CD4-positive, alpha-beta T cell (primary cell): ENCODE results near the gene CAMTA1. TPM values are rescaled to one million over a fixed set of nuclear protein-coding genes. Genes with fewer than 3 reads are reported as not detected.

Experiments
- ATAC-seq: fragments of 200-7000 bp; cut with Tn5 transposase; one replicate; pipeline ENCODE4 v1.10.0; 2022; ENCODE audit warnings: mild to moderate bottlenecking; ENCODE audit not compliant: poor library complexity
- CTCF ChIA-PET: fragments of 350-600 bp; sonication (Branson Sonifier 250); formaldehyde crosslinking; loops from one replicate; lab custom pipeline; 2021; ENCODE audit warnings: antibody characterized with exemption, inconsistent platforms; lab: Charles Lee
- POLR2A ChIA-PET: fragments of 350-600 bp; sonication (Branson Sonifier 250); formaldehyde crosslinking; loops from one replicate; lab custom pipeline; 2021; ENCODE audit warnings: antibody characterized with exemption, inconsistent platforms; lab: Charles Lee
- DNase-seq, 14 experiments: peaks; one replicate each; pipeline ENCODE4 v3.0.0-alpha.2; 2013 to 2020; ENCODE audit warnings: mixed read lengths in 2 of 14
- H3K27ac ChIP-seq, 2 donors: one replicate each; pipeline versions ENCODE4 v1.5.1 to v1.7.0; 2013; ENCODE audit warnings: low read length in 2 of 2, low read depth in 1 of 2, mild to moderate bottlenecking in 1 of 2
- H3K27me3 ChIP-seq, 2 experiments: 1 replicate in 1 of 2; 2 replicates in 1 of 2; pipeline versions ENCODE4 v1.6.1 to v1.7.0; 2013; ENCODE audit warnings: low read length in 2 of 2, control low read depth in 1 of 2, mild to moderate bottlenecking in 1 of 2, moderate library complexity in 1 of 2; ENCODE audit not compliant: insufficient read depth in 2 of 2, control insufficient read depth in 1 of 2
- H3K36me3 ChIP-seq: one replicate; pipeline ENCODE4 v1.6.1; 2013; ENCODE audit warnings: low read length, control low read depth; ENCODE audit not compliant: insufficient read depth
- H3K4me1 ChIP-seq: one replicate; pipeline ENCODE4 v1.6.1; 2013; ENCODE audit warnings: low read length, control low read depth; ENCODE audit not compliant: insufficient read depth
- H3K4me3 ChIP-seq: one replicate; pipeline ENCODE4 v1.5.1; 2013; ENCODE audit warnings: mild to moderate bottlenecking, low read length, moderate library complexity
- H3K9me3 ChIP-seq, 2 experiments: 1 replicate in 1 of 2; 2 replicates in 1 of 2; pipeline versions ENCODE4 v1.6.1 to v1.7.0; 2013; ENCODE audit warnings: low read length in 2 of 2, mild to moderate bottlenecking in 2 of 2, control low read depth in 1 of 2, moderate library complexity in 1 of 2; ENCODE audit not compliant: control insufficient read depth in 1 of 2, insufficient read depth in 1 of 2
- H3K27ac Mint-ChIP-seq: one replicate; pipeline ENCODE4 v1.8.0; 2020; ENCODE audit warnings: mixed read lengths
- H3K27me3 Mint-ChIP-seq: one replicate; pipeline ENCODE4 v1.8.0; 2021; ENCODE audit warnings: mixed read lengths
- H3K36me3 Mint-ChIP-seq: one replicate; pipeline ENCODE4 v1.8.0; 2021; ENCODE audit warnings: low read depth, mixed read lengths
- H3K4me1 Mint-ChIP-seq: one replicate; pipeline ENCODE4 v1.8.0; 2021; ENCODE audit warnings: low read depth, mixed read lengths
- H3K4me3 Mint-ChIP-seq: one replicate; pipeline ENCODE4 v1.8.0; 2020; ENCODE audit warnings: mild to moderate bottlenecking, mixed read lengths
- H3K9me3 Mint-ChIP-seq: one replicate; pipeline ENCODE4 v1.8.0; 2020; ENCODE audit warnings: mixed read lengths
- CTCF ChIP-seq: fragments of 200-600 bp; IDR thresholded peaks from one replicate; pipeline ENCODE4 v1.8.0; 2022; ENCODE audit warnings: antibody characterized with exemption, mild to moderate bottlenecking
- intact Hi-C, 2 experiments: fragments of 100-400 bp; cut with DNase I in 1 of 2; cut with micrococcal nuclease in 1 of 2; formaldehyde crosslinking; loops; one replicate each; pipeline versions ENCODE4 v1.15.1 to v1.9.0; 2023 to 2025; cut with DNase I, micrococcal nuclease
- total RNA-seq, 174 experiments: library from RNA in 2 of 174; stranded (reverse) in 2 of 174; gene quantifications; one replicate each; pipeline ENCODE4 v1.2.3 and lab custom pipeline; 2021 to 2026

The CAMTA1 gene
- total RNA-seq, 2 experiments from 2014 or later: 38.6 to 39.3 TPM

DNA sequence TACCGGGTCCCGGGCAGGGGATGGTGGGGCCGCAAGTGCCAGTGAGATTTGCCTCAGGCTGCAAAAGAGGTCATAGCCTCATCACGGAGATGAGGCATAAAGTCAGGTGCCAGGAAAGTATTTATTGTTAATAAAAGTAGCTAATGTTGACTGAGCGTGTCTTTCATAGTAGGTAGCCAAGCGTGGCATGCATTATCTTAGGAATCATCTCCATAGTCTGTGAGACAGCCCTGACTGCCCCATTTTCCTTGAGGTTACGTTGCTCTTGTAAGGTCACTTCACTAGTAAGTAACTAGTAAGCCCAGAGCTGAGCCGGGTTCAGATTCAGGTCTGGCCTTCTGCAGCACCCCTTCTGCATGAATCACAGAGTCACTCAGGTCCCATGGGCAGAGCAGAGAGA, 174.2 kb downstream of the CAMTA1 start:
- Mint-ChIP-seq H3K36me3 (no peaks in the 10 kb centered on the region), H3K27ac (no peak overlapping the region), H3K27me3 (peaks cover 18% of the 10 kb centered on the region), H3K9me3 (no peaks in the 10 kb centered on the region), H3K4me3 (no peak overlapping the region), H3K4me1 (peaks cover 14% of the 10 kb centered on the region)
- intact Hi-C loops: no loop called here
- no peak overlapping the region for H3K27ac ChIP-seq
- no peak for TF ChIP-seq CTCF
- POLR2A ChIA-PET: no interaction called here
- CTCF ChIA-PET: no interaction called here
- DNase-seq (no peak), ATAC-seq (no peak)
- peaks cover 0 to 12% of the 10 kb centered on the region in 2 experiments for H3K9me3 ChIP-seq
- no peaks in the 10 kb centered on the region for H3K36me3 ChIP-seq
- peaks cover 12 to 13% of the 10 kb centered on the region in 2 experiments for H3K27me3 ChIP-seq
- H3K4me3 ChIP-seq: no peak overlapping the region
- H3K4me1 ChIP-seq: peaks cover 18% of the 10 kb centered on the region

- no peaks in the 10 kb centered on the region for H3K9me3 Mint-ChIP-seq
- H3K36me3 ChIP-seq: no peaks in the 10 kb centered on the region
- no peak for TF ChIP-seq CTCF
- H3K4me1 ChIP-seq: peaks cover 18% of the 10 kb centered on the region
- ChIA-PET CTCF (no interaction called here), POLR2A (interaction anchor here (0.5 to 0.9 kb wide), 2 partner anchors 56 to 175 kb away, joined by 3 to 6 read pairs; partner anchors contain the start of gene CAMTA1)
- H3K27me3 Mint-ChIP-seq: peaks cover 26% of the 10 kb centered on the region
- H3K27ac ChIP-seq: no peak overlapping the region
- H3K9me3 ChIP-seq: peaks cover 0 to 12% of the 10 kb centered on the region in 2 experiments
- ATAC-seq (no peak), DNase-seq (no peak)
- no peak overlapping the region for H3K4me3 ChIP-seq
- H3K27ac Mint-ChIP-seq: no peak overlapping the region
- no peak overlapping the region for H3K4me3 Mint-ChIP-seq
- peaks cover 14% of the 10 kb centered on the region for H3K4me1 Mint-ChIP-seq
- intact Hi-C loops: no loop called here
- H3K27me3 ChIP-seq: peaks cover 14 to 15% of the 10 kb centered on the region in 2 experiments
- H3K36me3 Mint-ChIP-seq: no peaks in the 10 kb centered on the region
These were observed 175.1 kb downstream of the CAMTA1 start for GRCh38 chr1:6960291-6960811.

- Histone ChIP-seq H3K4me3 (no peak overlapping the region), H3K36me3 (no peaks in the 10 kb centered on the region), H3K4me1 (peaks cover 18% of the 10 kb centered on the region), H3K27ac (no peak overlapping the region), H3K27me3 (peaks cover 14 to 15% of the 10 kb centered on the region in 2 experiments), H3K9me3 (peaks cover 0 to 12% of the 10 kb centered on the region in 2 experiments)
- Mint-ChIP-seq H3K27me3 (peaks cover 28% of the 10 kb centered on the region), H3K27ac (no peak overlapping the region), H3K4me1 (peaks cover 14% of the 10 kb centered on the region), H3K36me3 (no peaks in the 10 kb centered on the region), H3K9me3 (no peaks in the 10 kb centered on the region), H3K4me3 (peak overlapping the region; percentile 11)
- ChIA-PET CTCF (no interaction called here), POLR2A (interaction anchor here (0.9 kb wide), 1 partner anchor 176 kb away, joined by 3 read pairs; the partner anchor contains the start of gene CAMTA1)
- intact Hi-C loops: no loop called here
- ATAC-seq (no peak), DNase-seq (no peak)
- no peak for TF ChIP-seq CTCF
These were observed 175.6 kb downstream of the CAMTA1 start for GRCh38 chr1:6960860-6961259.
